Activated naive CD4-positive, alpha-beta T cell treated with anti-CD3 and anti-CD28 coated beads for 36 hours (primary cell): Measurements from ENCODE around the gene RADIL. TPM values are rescaled to one million over a fixed set of nuclear protein-coding genes. Genes with fewer than 3 reads are reported as not detected.
"Not testable (repeated sequence)": the region's sequence is repeated elsewhere in the genome, so short reads cannot be mapped to it uniquely, and the experiment has no call there.

Experiments
- CTCF ChIA-PET: fragments of 350-600 bp; sonication (Branson Sonifier 250); formaldehyde crosslinking; loops from one replicate; lab custom pipeline; 2021; ENCODE audit warnings: antibody characterized with exemption; lab: Charles Lee
- DNase-seq: peaks from one replicate; pipeline ENCODE4 v3.0.0-alpha.2; 2020
- H3K27ac Mint-ChIP-seq: one replicate; pipeline ENCODE4 v1.8.0; 2021; ENCODE audit warnings: mild to moderate bottlenecking, mixed read lengths
- H3K27me3 Mint-ChIP-seq: one replicate; pipeline ENCODE4 v1.8.0; 2021; ENCODE audit warnings: low read depth, mixed read lengths
- H3K36me3 Mint-ChIP-seq: one replicate; pipeline ENCODE4 v1.8.0; 2021; ENCODE audit warnings: low read depth, mixed read lengths
- H3K4me1 Mint-ChIP-seq: one replicate; pipeline ENCODE4 v1.8.0; 2021; ENCODE audit warnings: low read depth, mixed read lengths
- H3K4me3 Mint-ChIP-seq: one replicate; pipeline ENCODE4 v1.8.0; 2021; ENCODE audit warnings: mild to moderate bottlenecking, moderate library complexity, mixed read lengths
- H3K9me3 Mint-ChIP-seq: one replicate; pipeline ENCODE4 v1.8.0; 2021; ENCODE audit warnings: mixed read lengths
- intact Hi-C: fragments of 100-400 bp; cut with micrococcal nuclease; formaldehyde crosslinking; loops from one replicate; pipeline ENCODE4 v1.15.1; 2023
- total RNA-seq, 2 experiments: library from RNA; stranded (reverse); gene quantifications; one replicate each; pipeline ENCODE4 v1.2.3, GENCODE V29; 2021

Gene RADIL
- total RNA-seq, 2 experiments from 2014 or later: 0.42 to 0.55 TPM

DNA sequence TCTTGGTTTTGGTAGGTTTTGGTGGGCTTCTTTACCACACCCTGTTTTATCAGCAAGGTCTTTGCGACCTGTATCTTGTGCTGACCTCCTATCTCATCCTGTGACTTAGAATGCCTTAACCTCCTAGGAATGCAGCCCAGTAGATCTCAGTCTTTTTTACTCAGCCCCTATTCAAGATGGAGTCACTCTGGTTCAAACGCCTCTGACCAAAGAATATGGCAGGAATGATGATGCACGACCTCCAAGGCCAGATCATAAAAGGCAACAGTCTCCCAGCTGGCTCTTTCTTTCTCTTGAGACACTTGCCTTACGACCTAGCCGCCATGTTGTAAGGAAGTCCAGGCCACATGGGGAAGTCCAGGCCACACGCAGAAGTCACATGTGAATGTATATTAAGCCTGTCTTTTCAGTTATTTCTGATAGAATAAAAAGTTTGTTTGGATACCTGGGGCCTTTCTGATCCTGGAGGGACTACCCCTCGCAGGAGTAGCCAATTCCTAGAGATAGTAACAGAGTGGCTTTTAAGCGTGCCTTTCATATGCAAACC is 10.5 kb upstream of the RADIL start:
- Mint-ChIP-seq H3K36me3 (no peaks in the 10 kb centered on the region), H3K4me3 (no peak overlapping the region), H3K4me1 (no peaks in the 10 kb centered on the region), H3K9me3 (peaks cover 4% of the 10 kb centered on the region), H3K27ac (no peak overlapping the region), H3K27me3 (peaks cover 3% of the 10 kb centered on the region)
- intact Hi-C loops: no loop called here
- CTCF ChIA-PET: no interaction called here
- no peak for DNase-seq

DNA sequence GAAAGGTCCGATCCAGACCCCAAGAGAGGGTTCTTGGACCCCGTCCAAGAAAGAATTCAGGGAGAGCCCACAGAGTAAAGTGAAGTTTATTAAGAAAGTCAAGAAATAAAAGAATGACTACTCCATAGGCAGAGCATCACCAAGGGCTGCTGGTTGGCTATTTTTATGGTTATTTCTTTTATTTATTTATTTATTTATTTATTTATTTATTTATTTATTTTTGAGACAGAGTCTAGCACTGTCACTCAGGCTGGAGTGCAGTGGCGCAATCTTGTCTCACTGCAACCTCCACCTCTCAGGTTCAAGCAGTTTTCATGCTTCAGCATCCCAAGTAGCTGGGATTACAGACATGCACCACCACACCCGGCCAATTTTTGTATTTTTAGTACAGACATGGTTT is 9.7 kb upstream of the RADIL start:
- H3K27ac Mint-ChIP-seq, H3K36me3 Mint-ChIP-seq, H3K9me3 Mint-ChIP-seq, intact Hi-C loops, H3K4me1 Mint-ChIP-seq, CTCF ChIA-PET, H3K27me3 Mint-ChIP-seq, DNase-seq, H3K4me3 Mint-ChIP-seq: not testable (repeated sequence)

DNA sequence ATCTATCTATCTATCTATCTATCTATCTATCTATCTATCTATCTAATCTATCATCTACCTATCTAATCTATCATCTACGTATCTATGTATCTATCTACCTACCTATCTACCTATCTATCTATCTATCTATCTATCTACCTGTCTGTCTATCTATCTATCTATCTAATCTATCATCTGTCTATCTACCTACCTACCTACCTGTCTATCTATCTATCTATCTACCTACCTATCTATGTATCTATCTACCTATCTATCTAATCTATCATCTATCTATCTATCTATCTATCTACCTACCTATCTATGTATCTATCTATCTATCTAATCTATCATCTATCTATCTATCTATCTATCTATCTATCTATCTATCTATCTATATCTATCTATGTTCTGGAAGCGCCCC is 8.0 kb upstream of the RADIL start:
- H3K9me3 Mint-ChIP-seq, H3K4me1 Mint-ChIP-seq, intact Hi-C loops, DNase-seq, H3K27ac Mint-ChIP-seq, H3K27me3 Mint-ChIP-seq, H3K36me3 Mint-ChIP-seq, H3K4me3 Mint-ChIP-seq: not testable (repeated sequence)
- CTCF ChIA-PET: interaction anchor here (0.9 kb wide), 1 partner anchor 8 kb away, joined by 4 read pairs; the partner anchor contains the start of gene RADIL

DNA sequence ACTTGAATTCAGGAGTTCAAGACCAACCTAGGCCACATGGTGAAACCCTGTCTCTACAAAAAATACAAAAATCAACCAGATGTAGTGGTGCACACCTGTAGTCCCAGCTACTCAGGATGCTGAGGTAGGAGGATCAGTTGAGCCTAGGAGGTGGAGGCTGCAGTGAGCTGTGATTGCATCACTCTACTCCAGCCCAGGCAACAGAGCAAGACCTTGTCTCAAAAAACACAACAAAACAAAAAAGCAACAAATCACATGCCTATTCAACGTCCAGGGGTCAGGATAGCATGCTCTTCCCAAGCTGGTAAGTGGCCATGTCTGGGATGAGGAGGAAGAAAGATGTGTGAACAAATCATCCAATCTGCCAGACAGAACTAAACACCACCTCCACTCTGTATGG is 6.2 kb upstream of the RADIL start:
- Mint-ChIP-seq H3K4me1 (no peaks in the 10 kb centered on the region), H3K9me3 (peaks cover 4% of the 10 kb centered on the region), H3K27ac (no peak overlapping the region), H3K27me3 (peaks cover 9% of the 10 kb centered on the region), H3K36me3 (no peaks in the 10 kb centered on the region), H3K4me3 (no peak overlapping the region)
- intact Hi-C loops: no loop called here
- no peak for DNase-seq
- CTCF ChIA-PET: no interaction called here

DNA sequence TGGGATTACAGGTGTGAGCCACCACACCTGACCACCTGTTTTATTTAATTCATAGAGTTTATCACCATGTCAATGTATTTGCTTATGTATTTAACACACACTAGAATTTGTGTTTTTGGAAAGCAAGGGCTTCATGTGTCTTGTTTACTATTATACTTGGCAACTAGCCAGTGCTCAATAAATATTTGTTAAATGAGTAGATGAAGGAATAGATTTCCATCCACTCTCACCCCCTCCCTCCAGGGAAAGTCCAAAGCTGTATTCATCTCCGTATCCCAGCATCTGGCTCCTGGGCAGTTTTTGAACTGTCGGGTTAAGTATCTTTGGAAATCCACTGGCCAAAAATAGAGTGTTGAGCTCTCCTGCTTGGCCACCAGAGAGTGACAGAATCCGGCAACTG is 4.6 kb upstream of the RADIL start:
- Mint-ChIP-seq H3K4me3 (no peak overlapping the region), H3K27ac (no peak overlapping the region), H3K4me1 (no peaks in the 10 kb centered on the region), H3K9me3 (no peaks in the 10 kb centered on the region), H3K27me3 (peaks cover 13% of the 10 kb centered on the region), H3K36me3 (no peaks in the 10 kb centered on the region)
- no peak for DNase-seq
- intact Hi-C loops: no loop called here
- CTCF ChIA-PET: interaction anchor here (1.0 kb wide), 1 partner anchor 58 kb away, joined by 4 read pairs; no protein-coding TSS in a partner anchor

DNA sequence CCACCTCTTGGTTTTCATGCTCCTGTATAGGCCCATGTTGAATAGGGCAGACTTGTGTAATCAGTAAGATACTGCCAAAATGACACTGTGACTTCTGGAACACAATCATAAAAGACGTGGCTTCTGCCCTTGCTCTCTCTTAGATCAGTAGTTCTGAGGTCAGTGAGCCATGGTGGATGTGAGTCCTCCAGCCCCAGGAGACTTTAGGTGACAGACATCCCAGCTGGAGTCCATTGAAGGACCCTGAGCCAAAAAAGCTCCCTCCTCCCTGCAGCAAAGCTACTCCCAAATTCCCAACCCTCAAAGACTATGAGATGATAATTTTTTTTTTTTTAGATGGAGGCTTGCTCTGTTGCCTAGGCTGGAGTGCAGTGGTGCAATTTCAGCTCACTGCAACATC is 3.2 kb upstream of the RADIL start:
- CTCF ChIA-PET: interaction anchor here (0.6 to 1.4 kb wide), 3 partner anchors 56 to 1335 kb away, joined by 4 to 5 read pairs (median 4); no protein-coding TSS in a partner anchor
- DNase-seq: no peak
- no peaks in the 10 kb centered on the region for H3K9me3 Mint-ChIP-seq
- H3K27ac Mint-ChIP-seq: no peak overlapping the region
- peaks cover 10% of the 10 kb centered on the region for H3K4me1 Mint-ChIP-seq
- H3K4me3 Mint-ChIP-seq: no peak overlapping the region
- intact Hi-C loops: no loop called here
- H3K27me3 Mint-ChIP-seq: peaks cover 26% of the 10 kb centered on the region
- H3K36me3 Mint-ChIP-seq: no peaks in the 10 kb centered on the region

DNA sequence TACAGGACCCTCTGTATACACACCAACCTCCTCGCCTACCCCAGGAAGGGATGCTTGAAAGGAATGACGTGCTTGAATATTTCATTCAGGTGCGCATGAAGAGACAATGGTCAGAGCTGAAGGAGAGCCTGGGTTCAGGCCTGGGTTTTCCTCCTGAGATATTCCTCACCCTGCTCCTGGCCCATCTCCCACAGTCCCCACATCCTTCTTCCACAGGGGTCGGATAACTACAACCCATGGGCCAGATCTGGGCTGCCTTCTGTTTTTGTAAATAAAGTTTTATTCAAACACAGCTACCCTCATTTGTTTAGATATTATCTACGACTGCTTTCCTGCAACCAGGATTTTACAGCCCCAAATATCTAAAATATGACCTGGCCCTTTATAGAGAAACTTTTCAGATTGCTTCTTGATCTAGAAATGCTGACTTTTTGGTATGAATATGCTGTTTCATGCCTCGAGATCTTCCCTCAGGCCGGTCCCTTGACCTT is 1.8 kb upstream of the RADIL start:
- intact Hi-C loops: no loop called here

DNA sequence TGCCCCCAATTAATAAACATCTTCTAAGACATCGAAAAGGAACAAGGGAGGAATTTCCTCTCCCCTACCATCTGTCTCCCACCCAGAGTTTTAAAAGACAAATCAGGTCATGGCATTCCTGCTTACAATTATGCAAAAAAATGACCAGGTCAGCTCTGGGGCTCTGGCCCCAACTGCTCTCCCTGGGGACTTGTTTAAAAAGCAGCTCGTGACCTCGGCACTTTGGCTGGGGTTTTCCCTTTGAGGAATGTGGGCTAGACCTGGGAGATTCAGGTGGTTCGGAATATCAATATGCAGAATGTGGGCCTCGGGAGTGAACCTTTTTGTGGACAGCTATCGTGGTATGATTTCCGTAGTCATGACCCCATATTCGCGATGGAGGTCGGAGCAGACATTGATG is 648 bp upstream of the RADIL start:
- intact Hi-C loops: loop anchor here (5.0 kb wide), 1 partner anchor 202 kb away; the partner anchor contains the start of gene FOXK1
- Mint-ChIP-seq H3K4me1 (peaks cover 10% of the 10 kb centered on the region), H3K27me3 (peaks cover 35% of the 10 kb centered on the region), H3K27ac (no peak overlapping the region), H3K9me3 (no peaks in the 10 kb centered on the region), H3K4me3 (no peak overlapping the region), H3K36me3 (no peaks in the 10 kb centered on the region)
- no peak for DNase-seq
- CTCF ChIA-PET: interaction anchor here (0.6 to 2.8 kb wide), 12 partner anchors 8 to 562 kb away, joined by 3 to 23 read pairs (median 4); no protein-coding TSS in a partner anchor

More for the DNA sequence above, 1.8 kb upstream of the RADIL start:
- Mint-ChIP-seq H3K36me3 (no peaks in the 10 kb centered on the region), H3K4me3 (no peak overlapping the region), H3K4me1 (peaks cover 10% of the 10 kb centered on the region), H3K9me3 (no peaks in the 10 kb centered on the region), H3K27ac (no peak overlapping the region), H3K27me3 (peaks cover 29% of the 10 kb centered on the region)
- CTCF ChIA-PET: interaction anchor here (0.7 to 0.8 kb wide), 2 partner anchors 35 to 1546 kb away, joined by 3 read pairs; no protein-coding TSS in a partner anchor
- DNase-seq: no peak

DNA sequence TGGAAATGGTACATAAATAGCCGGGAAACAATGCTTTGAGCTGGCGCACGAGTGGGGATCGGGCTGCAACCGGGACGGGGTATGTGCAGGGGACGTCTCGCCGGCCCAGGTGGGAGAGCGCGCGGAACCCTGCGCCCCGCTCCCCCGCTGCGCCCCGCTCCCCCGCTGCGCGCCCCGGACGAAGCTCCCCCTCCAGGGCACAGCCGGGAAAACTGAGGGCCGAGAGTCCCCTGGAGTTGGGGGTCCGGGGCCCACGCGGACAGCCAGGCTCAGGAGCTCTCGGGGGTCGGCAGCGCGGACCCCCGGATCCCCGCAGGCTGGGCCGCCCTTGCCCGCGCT is 514 bp downstream of the RADIL start:
- H3K9me3 Mint-ChIP-seq: no peaks in the 10 kb centered on the region
- peak overlapping the region; percentile 56 for H3K4me3 Mint-ChIP-seq
- no peak for DNase-seq
- H3K27ac Mint-ChIP-seq: no peak overlapping the region
- intact Hi-C loops: loop anchor here (1.0 to 5.0 kb wide), 6 partner anchors 53 to 201 kb away; partner anchors contain the start of genes AP5Z1 and FOXK1
- peaks cover 10% of the 10 kb centered on the region for H3K4me1 Mint-ChIP-seq
- H3K27me3 Mint-ChIP-seq: peaks cover 36% of the 10 kb centered on the region
- H3K36me3 Mint-ChIP-seq: no peaks in the 10 kb centered on the region
- CTCF ChIA-PET: interaction anchor here (0.6 to 2.8 kb wide), 16 partner anchors 8 to 310 kb away, joined by 3 to 23 read pairs (median 3); no protein-coding TSS in a partner anchor

DNA sequence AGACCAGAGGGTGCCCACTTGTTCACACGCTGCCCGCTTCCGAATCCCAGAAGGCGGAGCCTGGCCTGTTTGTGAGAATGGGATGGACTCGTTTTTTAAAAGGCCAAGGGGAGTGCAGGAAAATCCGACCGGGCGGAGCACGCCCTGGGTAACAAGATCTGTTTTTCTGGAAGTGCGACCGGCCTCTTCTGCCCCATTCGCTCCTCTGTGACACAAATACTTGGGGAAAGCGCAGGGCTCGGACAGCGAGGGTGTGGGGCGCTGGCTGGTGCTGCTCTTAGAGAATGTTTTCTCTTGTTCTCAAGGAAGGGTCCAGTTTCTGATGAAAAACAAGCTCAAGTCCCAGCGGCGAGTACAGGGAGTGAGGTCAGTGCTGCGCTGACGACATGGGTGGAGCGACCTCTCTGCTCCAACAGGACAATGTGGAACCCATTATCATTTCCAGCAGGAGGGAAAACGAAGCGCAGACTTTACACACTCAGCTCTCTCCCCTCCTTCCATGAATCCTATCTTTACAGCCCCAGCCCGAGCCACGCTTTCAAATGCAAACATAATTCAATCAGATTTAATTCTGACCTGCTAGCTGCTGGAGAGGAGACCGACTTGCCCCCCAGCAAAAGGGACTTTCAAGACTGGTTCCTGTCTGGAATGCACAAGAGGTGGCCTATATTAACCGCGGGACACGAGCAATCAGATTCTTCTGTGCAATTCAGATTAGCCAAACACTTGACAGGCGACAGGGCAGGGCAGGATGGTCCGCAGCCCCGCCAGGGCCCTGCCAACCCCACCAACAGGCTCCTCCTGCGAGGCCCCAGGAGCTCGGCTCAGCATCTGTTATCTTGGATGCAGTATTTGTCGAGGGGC is 1.1 kb downstream of the RADIL start:
- DNase-seq: no peak

DNA sequence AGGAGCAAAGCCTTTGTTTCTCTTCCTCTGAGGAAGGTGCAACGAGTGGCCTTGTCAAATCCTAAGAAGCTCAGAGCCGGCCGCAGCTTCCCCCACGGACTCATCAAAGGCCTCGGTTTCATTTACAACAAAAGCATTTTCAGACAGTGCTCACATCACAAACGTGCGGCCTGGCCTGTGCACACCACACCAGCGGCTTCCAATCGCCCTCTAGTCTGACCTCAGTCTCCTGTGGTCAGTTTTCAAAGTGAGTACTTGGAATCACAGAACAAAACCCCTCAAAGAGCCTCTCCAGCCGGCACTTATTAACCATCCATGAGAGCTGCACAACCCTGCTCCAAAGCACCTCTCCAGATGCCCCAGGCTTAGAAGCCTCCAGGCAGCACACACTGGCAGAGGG is 3.3 kb downstream of the RADIL start:
- Mint-ChIP-seq H3K4me3 (no peak overlapping the region), H3K27ac (no peak overlapping the region), H3K9me3 (no peaks in the 10 kb centered on the region), H3K27me3 (peaks cover 30% of the 10 kb centered on the region), H3K36me3 (no peaks in the 10 kb centered on the region), H3K4me1 (peaks cover 10% of the 10 kb centered on the region)
- no peak for DNase-seq
- intact Hi-C loops: loop anchor here (5.0 kb wide), 1 partner anchor 198 kb away; the partner anchor contains the start of gene FOXK1
- CTCF ChIA-PET: interaction anchor here (1.0 kb wide), 1 partner anchor 81 kb away, joined by 3 read pairs; no protein-coding TSS in a partner anchor

More for the DNA sequence above, 1.1 kb downstream of the RADIL start:
- CTCF ChIA-PET: interaction anchor here (0.5 to 2.8 kb wide), 10 partner anchors 8 to 310 kb away, joined by 3 to 23 read pairs (median 4); no protein-coding TSS in a partner anchor
- peaks cover 10% of the 10 kb centered on the region for H3K4me1 Mint-ChIP-seq
- no peaks in the 10 kb centered on the region for H3K9me3 Mint-ChIP-seq
- peak overlapping the region; percentile 56 for H3K4me3 Mint-ChIP-seq
- H3K27me3 Mint-ChIP-seq: peaks cover 34% of the 10 kb centered on the region
- no peak overlapping the region for H3K27ac Mint-ChIP-seq
- H3K36me3 Mint-ChIP-seq: no peaks in the 10 kb centered on the region
- intact Hi-C loops: loop anchor here (1.0 to 5.0 kb wide), 6 partner anchors 52 to 200 kb away; partner anchors contain the start of genes AP5Z1 and FOXK1
